HCT116 (cell line): ENCODE data around the gene LIPN. TPM values are rescaled to one million over a fixed set of nuclear protein-coding genes. Genes with fewer than 3 reads are reported as not detected.

Experiments used
- ATAC-seq: fragments of 200-7000 bp; cut with Tn5 transposase; 2 replicates; pipeline ENCODE4 v1.9.1; 2020; ENCODE audit warnings: mild to moderate bottlenecking, moderate library complexity
- BruUV-seq: library from RNA; stranded (reverse); fragments of 400-500 nt; replicated peaks from 2 replicates; lab custom pipeline; 2021; lab: Mats Ljungman, UMichigan
- CTCF ChIA-PET: fragments of 300-600 bp; sonication (Branson Sonifier 250); formaldehyde crosslinking; loops from one replicate; lab custom pipeline; 2021; ENCODE audit warnings: antibody characterized with exemption; lab: Charles Lee
- POLR2A ChIA-PET: fragments of 300-600, 350-600 bp; sonication (Branson Sonifier 250); formaldehyde crosslinking; loops from one replicate; lab custom pipeline; 2021; ENCODE audit warnings: antibody characterized with exemption; lab: Charles Lee
- RAD21 ChIA-PET, 2 experiments: fragments of 300-600 bp; sonication (Branson Sonifier 250); formaldehyde crosslinking; loops; one replicate each; lab custom pipeline; 2023; ENCODE audit warnings: low total read pairs in 2 of 2; ENCODE audit not compliant: uncharacterized antibody in 2 of 2, unreplicated experiment in 2 of 2, low non-redundant PET in 1 of 2; lab: Charles Lee
- DNase-seq: peaks from one replicate; pipeline ENCODE4 v3.0.0-alpha.2; 2010; ENCODE audit warnings: low read depth, low spot score
- H2AFZ ChIP-seq: fragments of 200-600 bp; shearing (Covaris generic), sonication (generic); 2 replicates; pipeline ENCODE4 v1.6.1; 2017; ENCODE audit warnings: low read depth, mixed run types, mixed read lengths, antibody characterized with exemption, low read length; ENCODE audit not compliant: poor library complexity, severe bottlenecking
- H3K27ac ChIP-seq: 2 replicates; pipeline ENCODE4 v1.5.1; 2012; ENCODE audit warnings: low read depth, low read length
- H3K27me3 ChIP-seq: fragments of 200-600 bp; sonication (generic); 2 replicates; pipeline ENCODE4 v1.6.1; 2016; ENCODE audit warnings: mixed run types, low read length, mixed read lengths; ENCODE audit not compliant: insufficient read depth
- H3K36me3 ChIP-seq, 2 experiments: fragments of 200-500 bp in 1 of 2; fragments of 200-600 bp in 1 of 2; sonication (Bioruptor generic) in 1 of 2; sonication (generic) in 1 of 2; 2 replicates each; pipeline versions ENCODE4 v1.5.1 to v1.6.1; 2014 to 2016; ENCODE audit warnings: low read length in 2 of 2, inconsistent platforms in 1 of 2, mixed read lengths in 1 of 2, mixed run types in 1 of 2; ENCODE audit not compliant: insufficient read depth in 2 of 2, control insufficient read depth in 1 of 2
- H3K4me1 ChIP-seq, 2 experiments: fragments of 200-600 bp in 1 of 2; sonication (generic) in 1 of 2; 2 replicates each; pipeline versions ENCODE4 v1.5.1 to v1.6.1; 2012 to 2017; ENCODE audit warnings: low read length in 2 of 2, inconsistent platforms in 1 of 2, mild to moderate bottlenecking in 1 of 2, mixed read lengths in 1 of 2, mixed run types in 1 of 2, moderate library complexity in 1 of 2; ENCODE audit not compliant: insufficient read depth in 2 of 2, control insufficient read depth in 1 of 2
- H3K4me2 ChIP-seq: fragments of 200-600 bp; sonication (generic); 2 replicates; pipeline ENCODE4 v1.6.1; 2017; ENCODE audit warnings: mixed run types, low read length, mixed read lengths
- H3K4me3 ChIP-seq, 2 experiments: fragments of 200-600 bp in 1 of 2; sonication (generic) in 1 of 2; replicated peaks in 1 of 2; 2 replicates each; pipeline ENCODE4 v1.5.1; 2011 to 2016; ENCODE audit warnings: low read length in 2 of 2, control low read depth in 1 of 2, low read depth in 1 of 2, mild to moderate bottlenecking in 1 of 2, mixed read lengths in 1 of 2, mixed run types in 1 of 2
- H3K79me2 ChIP-seq: fragments of 200-600 bp; sonication (generic); 2 replicates; pipeline ENCODE4 v1.6.1; 2017; ENCODE audit warnings: mild to moderate bottlenecking, mixed run types, low read length, moderate library complexity, mixed read lengths; ENCODE audit not compliant: insufficient read depth
- H3K9ac ChIP-seq: fragments of 200-600 bp; sonication (generic); 2 replicates; pipeline ENCODE4 v1.6.1; 2016; ENCODE audit warnings: low read length, mixed read lengths
- H3K9me2 ChIP-seq: fragments of 200-600 bp; sonication (generic), shearing (Covaris generic); 2 replicates; pipeline ENCODE4 v1.6.1; 2017; ENCODE audit warnings: mixed run types, mild to moderate bottlenecking, moderate library complexity; ENCODE audit not compliant: insufficient read depth
- H3K9me3 ChIP-seq, 2 experiments: fragments of 200-500 bp in 1 of 2; fragments of 200-600 bp in 1 of 2; sonication (Bioruptor generic) in 1 of 2; sonication (generic) in 1 of 2; 2 replicates each; pipeline ENCODE4 v1.6.1; 2014 to 2017; ENCODE audit warnings: low read length in 2 of 2, mixed read lengths in 2 of 2, inconsistent platforms in 1 of 2, low read depth in 1 of 2, mild to moderate bottlenecking in 1 of 2, mixed run types in 1 of 2, moderate library complexity in 1 of 2; ENCODE audit not compliant: control insufficient read depth in 1 of 2, insufficient read depth in 1 of 2
- H4K20me1 ChIP-seq: fragments of 200-600 bp; sonication (generic), shearing (Covaris generic); 2 replicates; pipeline ENCODE4 v1.6.1; 2017; ENCODE audit warnings: mixed run types, mild to moderate bottlenecking, moderate library complexity; ENCODE audit not compliant: insufficient read depth
- ATF3 ChIP-seq: IDR thresholded peaks from 2 replicates; pipeline ENCODE4 v1.6.1; 2012
- CBX3 ChIP-seq: IDR thresholded peaks from 2 replicates; pipeline ENCODE4 v1.6.1; 2012; ENCODE audit warnings: low read depth
- EGR1 ChIP-seq: IDR thresholded peaks from 2 replicates; pipeline ENCODE4 v1.6.1; 2012; ENCODE audit warnings: low read depth
- ELF1 ChIP-seq: IDR thresholded peaks from 2 replicates; pipeline ENCODE4 v1.6.1; 2012; ENCODE audit warnings: low read depth, borderline replicate concordance
- EZH2 ChIP-seq: fragments of 200-600 bp; sonication (generic); IDR thresholded peaks from 2 replicates; pipeline ENCODE4 v1.6.1; 2017; ENCODE audit warnings: antibody characterized with exemption, mixed run types
- EZH2phosphoT487 ChIP-seq: fragments of 200-600 bp; IDR thresholded peaks from 2 replicates; pipeline ENCODE4 v1.6.1; 2018; ENCODE audit warnings: antibody characterized with exemption, borderline replicate concordance
- FOSL1 ChIP-seq: IDR thresholded peaks from 2 replicates; pipeline ENCODE4 v1.6.1; 2012; ENCODE audit warnings: low read depth
- JUND ChIP-seq: IDR thresholded peaks from 2 replicates; pipeline ENCODE4 v1.6.1; 2012
- MAX ChIP-seq: IDR thresholded peaks from 2 replicates; pipeline ENCODE4 v1.6.1; 2012
- POLR2A ChIP-seq: IDR thresholded peaks from 2 replicates; pipeline ENCODE4 v1.7.0; 2011; ENCODE audit warnings: borderline replicate concordance; ENCODE audit not compliant: insufficient read depth, insufficient read length; ENCODE audit errors: extremely low read depth
- POLR2AphosphoS5 ChIP-seq: IDR thresholded peaks from 2 replicates; pipeline ENCODE4 v1.6.1; 2011; ENCODE audit warnings: mild to moderate bottlenecking, low read depth, low read length, moderate library complexity
- RAD21 ChIP-seq: IDR thresholded peaks from 2 replicates; pipeline ENCODE4 v1.6.1; 2012; ENCODE audit warnings: low read depth, mild to moderate bottlenecking
- SIN3A ChIP-seq: IDR thresholded peaks from 2 replicates; pipeline ENCODE4 v1.6.1; 2012; ENCODE audit warnings: low read depth
- SP1 ChIP-seq: IDR thresholded peaks from 2 replicates; pipeline ENCODE4 v1.6.1; 2012; ENCODE audit warnings: low read depth
- SRF ChIP-seq: IDR thresholded peaks from 2 replicates; pipeline ENCODE4 v1.6.1; 2012; ENCODE audit warnings: low read depth
- YY1 ChIP-seq: IDR thresholded peaks from 2 replicates; pipeline ENCODE4 v1.6.1; 2011; ENCODE audit warnings: low read length, low read depth, moderate library complexity, mild to moderate bottlenecking; ENCODE audit not compliant: insufficient replicate concordance; ENCODE audit errors: extremely low read depth
- ZFX ChIP-seq: fragments of 450-650 bp; IDR thresholded peaks from 2 replicates; pipeline ENCODE4 v1.6.1; 2017
- ZNF274 ChIP-seq: fragments of 200-500 bp; sonication (Bioruptor generic); IDR thresholded peaks from 2 replicates; pipeline ENCODE4 v1.6.1; 2014; ENCODE audit warnings: mild to moderate bottlenecking, low read depth, low read length, inconsistent platforms
- intact Hi-C: fragments of 100-400 bp; cut with micrococcal nuclease; formaldehyde crosslinking; loops from 2 replicates; pipeline ENCODE4 v1.10.0; 2022
- total RNA-seq: library from RNA; stranded (reverse); gene quantifications from one replicate; pipeline ENCODE4 v1.2.1, GENCODE V29; 2021; ENCODE audit not compliant: unreplicated experiment
- TF ChIP-seq, protein P1 (sequence below): IDR thresholded peaks from 2 replicates; pipeline ENCODE4 v1.6.1; 2011; ENCODE audit warnings: mild to moderate bottlenecking, low read length, moderate library complexity; ENCODE audit not compliant: insufficient replicate concordance; ENCODE audit errors: extremely low read depth

LIPN gene
- total RNA-seq, 1 experiment from 2014 or later: not detected

DNA sequence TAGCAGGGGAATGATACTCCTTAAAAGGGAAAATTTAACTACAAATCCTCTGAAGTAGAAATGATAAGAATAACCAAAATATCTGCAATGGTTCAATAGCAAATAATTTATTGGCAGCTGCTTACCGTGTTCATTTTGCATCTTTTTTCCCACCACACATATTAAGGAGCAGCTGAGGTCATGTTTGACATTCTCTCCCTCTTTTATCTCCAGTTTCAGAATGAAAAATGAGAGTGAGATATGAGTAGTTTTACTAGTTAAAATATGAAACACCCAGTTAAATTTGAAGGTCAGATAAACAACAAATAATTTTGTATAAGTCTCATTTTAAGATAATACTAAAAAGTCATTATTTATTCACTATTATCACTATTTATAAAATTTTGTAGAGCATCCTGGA is 3.1 kb downstream of the LIPN start:
- Histone ChIP-seq H2AFZ (no peak overlapping the region), H3K4me1 (no peaks in the 10 kb centered on the region), H3K9me2 (no peaks in the 10 kb centered on the region), H3K9me3 (no peaks in the 10 kb centered on the region), H3K27me3 (no peaks in the 10 kb centered on the region), H3K9ac (no peak overlapping the region)
- no peak for ATAC-seq
- POLR2A ChIA-PET: no interaction called here
- no peak for TF ChIP-seq FOSL1
- TF ChIP-seq RAD21: no peak
- no peak for TF ChIP-seq CBX3
- TF ChIP-seq SRF: no peak
- TF ChIP-seq EZH2: no peak
- TF ChIP-seq ZNF274: no peak
- TF ChIP-seq JUND: no peak
- TF ChIP-seq YY1: no peak
- TF ChIP-seq EZH2phosphoT487: no peak
- TF ChIP-seq, all 23 proteins: peak for 0
- BruUV-seq: no TSS peak
- no peaks in the 10 kb centered on the region for H4K20me1 ChIP-seq
- intact Hi-C loops: no loop called here
- RAD21 ChIA-PET: no interaction called here
- DNase-seq: no peak
- CTCF ChIA-PET: no interaction called here
- no peak overlapping the region for H3K4me2 ChIP-seq
- H3K4me3 ChIP-seq: no peak overlapping the region
- no peak overlapping the region for H3K27ac ChIP-seq
- no peaks in the 10 kb centered on the region for H3K79me2 ChIP-seq
- H3K36me3 ChIP-seq: no peaks in the 10 kb centered on the region

DNA sequence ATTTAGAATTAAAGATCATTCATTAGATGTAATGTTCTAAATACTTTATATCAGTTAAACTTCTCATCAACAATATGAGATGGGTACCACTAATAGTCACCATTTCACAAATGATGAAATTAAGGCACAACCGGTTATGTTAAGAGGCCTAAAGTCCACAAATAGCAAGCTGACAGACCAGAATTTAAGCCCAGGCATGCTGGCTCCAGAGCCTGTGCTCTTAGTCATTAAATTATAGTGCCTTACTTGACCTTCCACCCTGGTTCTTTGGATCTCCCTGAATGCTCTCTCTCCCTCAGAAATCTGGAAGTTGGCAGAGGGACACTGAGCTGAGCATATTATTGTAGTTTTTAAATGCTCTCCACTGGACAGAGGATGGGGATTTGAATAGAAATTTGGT is 3.6 kb downstream of the LIPN start:
- Histone ChIP-seq H3K27me3 (no peaks in the 10 kb centered on the region), H3K9me2 (no peaks in the 10 kb centered on the region), H3K4me1 (no peaks in the 10 kb centered on the region), H2AFZ (no peak overlapping the region), H3K27ac (no peak overlapping the region), H3K36me3 (no peaks in the 10 kb centered on the region), H4K20me1 (no peaks in the 10 kb centered on the region), H3K4me3 (no peak overlapping the region), H3K9ac (no peak overlapping the region), H3K79me2 (no peaks in the 10 kb centered on the region), H3K9me3 (no peaks in the 10 kb centered on the region), H3K4me2 (no peak overlapping the region)
- ChIA-PET POLR2A (no interaction called here), RAD21 (no interaction called here), CTCF (no interaction called here)
- DNase-seq (no peak), ATAC-seq (no peak)
- TF ChIP-seq SRF (no peak), CBX3 (no peak), ATF3 (no peak), JUND (no peak), EZH2 (no peak), ZNF274 (no peak), SIN3A (no peak), SP1 (no peak), MAX (no peak), POLR2A (no peak), ZFX (no peak), POLR2AphosphoS5 (no peak), EGR1 (no peak), EZH2phosphoT487 (no peak), YY1 (no peak), ELF1 (no peak)
- TF ChIP-seq, protein P1, sequence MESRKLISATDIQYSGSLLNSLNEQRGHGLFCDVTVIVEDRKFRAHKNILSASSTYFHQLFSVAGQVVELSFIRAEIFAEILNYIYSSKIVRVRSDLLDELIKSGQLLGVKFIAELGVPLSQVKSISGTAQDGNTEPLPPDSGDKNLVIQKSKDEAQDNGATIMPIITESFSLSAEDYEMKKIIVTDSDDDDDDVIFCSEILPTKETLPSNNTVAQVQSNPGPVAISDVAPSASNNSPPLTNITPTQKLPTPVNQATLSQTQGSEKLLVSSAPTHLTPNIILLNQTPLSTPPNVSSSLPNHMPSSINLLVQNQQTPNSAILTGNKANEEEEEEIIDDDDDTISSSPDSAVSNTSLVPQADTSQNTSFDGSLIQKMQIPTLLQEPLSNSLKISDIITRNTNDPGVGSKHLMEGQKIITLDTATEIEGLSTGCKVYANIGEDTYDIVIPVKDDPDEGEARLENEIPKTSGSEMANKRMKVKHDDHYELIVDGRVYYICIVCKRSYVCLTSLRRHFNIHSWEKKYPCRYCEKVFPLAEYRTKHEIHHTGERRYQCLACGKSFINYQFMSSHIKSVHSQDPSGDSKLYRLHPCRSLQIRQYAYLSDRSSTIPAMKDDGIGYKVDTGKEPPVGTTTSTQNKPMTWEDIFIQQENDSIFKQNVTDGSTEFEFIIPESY: no peak
- no TSS peak for BruUV-seq
- intact Hi-C loops: no loop called here
